Dendritic cell treated with granulocyte-macrophage colony-stimulating factor and Interleukin-4, amounts not matched to agents 40 ng/mL and 50 ng/mL, for 4 days (primary cell): ENCODE data around the gene TLCD1.

Experiments used
- H3K27ac Mint-ChIP-seq: one replicate; pipeline ENCODE4 v1.8.0; 2022; ENCODE audit warnings: mild to moderate bottlenecking, mixed read lengths
- H3K27me3 Mint-ChIP-seq: one replicate; pipeline ENCODE4 v1.8.0; 2022; ENCODE audit warnings: mild to moderate bottlenecking, mixed read lengths
- H3K36me3 Mint-ChIP-seq: one replicate; pipeline ENCODE4 v1.8.0; 2022; ENCODE audit warnings: low read depth, mixed read lengths
- H3K4me1 Mint-ChIP-seq: one replicate; pipeline ENCODE4 v1.8.0; 2022; ENCODE audit warnings: low read depth, mixed read lengths
- H3K4me3 Mint-ChIP-seq: one replicate; pipeline ENCODE4 v1.8.0; 2022; ENCODE audit warnings: mild to moderate bottlenecking, moderate library complexity, mixed read lengths
- H3K9me3 Mint-ChIP-seq: one replicate; pipeline ENCODE4 v1.8.0; 2022; ENCODE audit warnings: mixed read lengths
- intact Hi-C: fragments of 100-400 bp; cut with micrococcal nuclease; formaldehyde crosslinking; loops from one replicate; pipeline ENCODE4 v1.15.0; 2022

The TLCD1 gene

GRCh38 chr17:28717578-28718332 lies 8.3 kb downstream of the TLCD1 start, which contains the start of gene RAB34:
Gene RAB34 (minus strand): TSS chr17:28717868. CDS start chr17:28717266, 602 bp downstream.
- peaks cover 61% of the 10 kb centered on the region for H3K36me3 Mint-ChIP-seq
- H3K4me3 Mint-ChIP-seq = peak within 1 kb of the TSS; percentile 84
- peaks cover 2% of the 10 kb centered on the region for H3K27me3 Mint-ChIP-seq
- intact Hi-C loops = loop anchor here (5.0 kb wide), 1 partner anchor 70 kb away; the partner anchor contains the start of gene BLTP2
- peak within 1 kb of the TSS; percentile 91 for H3K27ac Mint-ChIP-seq
- H3K9me3 Mint-ChIP-seq = no peaks in the 10 kb centered on the region
- peaks cover 49% of the 10 kb centered on the region for H3K4me1 Mint-ChIP-seq

GRCh38 chr17:28716740-28717577 lies 9.1 kb downstream of the TLCD1 start:
- intact Hi-C loops = loop anchor here (5.0 kb wide), 1 partner anchor 70 kb away; the partner anchor contains the start of gene BLTP2
- H3K27me3 Mint-ChIP-seq = peaks cover 2% of the 10 kb centered on the region
- peaks cover 53% of the 10 kb centered on the region for H3K36me3 Mint-ChIP-seq
- no peaks in the 10 kb centered on the region for H3K9me3 Mint-ChIP-seq
- peaks cover 57% of the 10 kb centered on the region for H3K4me1 Mint-ChIP-seq
- peak overlapping the region; percentile 84 for H3K4me3 Mint-ChIP-seq
- peak overlapping the region; percentile 91 for H3K27ac Mint-ChIP-seq

GRCh38 chr17:28715217-28715616 lies 10.8 kb downstream of the TLCD1 start:
- H3K36me3 Mint-ChIP-seq = peaks cover 35% of the 10 kb centered on the region
- no peaks in the 10 kb centered on the region for H3K9me3 Mint-ChIP-seq
- H3K27me3 Mint-ChIP-seq = peaks cover 2% of the 10 kb centered on the region
- intact Hi-C loops = loop anchor here (5.0 kb wide), 1 partner anchor 68 kb away; the partner anchor contains the start of gene BLTP2
- H3K4me3 Mint-ChIP-seq = no peak overlapping the region
- no peak overlapping the region for H3K27ac Mint-ChIP-seq
- H3K4me1 Mint-ChIP-seq = peaks cover 56% of the 10 kb centered on the region

- intact Hi-C loops = loop anchor here (5.0 kb wide), 1 partner anchor 52 kb away; the partner anchor contains the start of genes SDF2 and SUPT6H
- no peaks in the 10 kb centered on the region for H3K9me3 Mint-ChIP-seq
- peaks cover 30% of the 10 kb centered on the region for H3K36me3 Mint-ChIP-seq
- H3K27me3 Mint-ChIP-seq = peaks cover 2% of the 10 kb centered on the region
- no peak overlapping the region for H3K4me3 Mint-ChIP-seq
- peaks cover 53% of the 10 kb centered on the region for H3K4me1 Mint-ChIP-seq
- no peak overlapping the region for H3K27ac Mint-ChIP-seq
Measured at GRCh38 chr17:28714281-28714680, 11.8 kb downstream of the TLCD1 start.

GRCh38 chr17:28712705-28713415 lies 13.2 kb downstream of the TLCD1 start:
- Mint-ChIP-seq H3K27ac (peak overlapping the region; percentile 93), H3K4me3 (peak overlapping the region; percentile 77), H3K4me1 (peaks cover 41% of the 10 kb centered on the region), H3K27me3 (peaks cover 2% of the 10 kb centered on the region), H3K9me3 (no peaks in the 10 kb centered on the region), H3K36me3 (peaks cover 32% of the 10 kb centered on the region)
- intact Hi-C loops = loop anchor here (5.0 kb wide), 1 partner anchor 51 kb away; the partner anchor contains the start of genes SDF2 and SUPT6H

- Mint-ChIP-seq H3K4me1 (peaks cover 39% of the 10 kb centered on the region), H3K9me3 (no peaks in the 10 kb centered on the region), H3K4me3 (peak overlapping the region; percentile 77), H3K36me3 (peaks cover 35% of the 10 kb centered on the region), H3K27ac (peak overlapping the region; percentile 93), H3K27me3 (peaks cover 2% of the 10 kb centered on the region)
- intact Hi-C loops = loop anchor here (5.0 kb wide), 1 partner anchor 50 kb away; the partner anchor contains the start of genes SDF2 and SUPT6H
Measured at GRCh38 chr17:28712032-28712704, 13.9 kb downstream of the TLCD1 start.

GRCh38 chr17:28711723-28712031 lies 14.4 kb downstream of the TLCD1 start, which contains the start of gene PROCA1:
Gene PROCA1 (minus strand): TSS chr17:28711888. CDS start chr17:28711660, 228 bp downstream.
- peak within 1 kb of the TSS; percentile 93 for H3K27ac Mint-ChIP-seq
- H3K36me3 Mint-ChIP-seq = peaks cover 38% of the 10 kb centered on the region
- no peaks in the 10 kb centered on the region for H3K9me3 Mint-ChIP-seq
- peaks cover 39% of the 10 kb centered on the region for H3K4me1 Mint-ChIP-seq
- intact Hi-C loops = loop anchor here (5.0 kb wide), 1 partner anchor 49 kb away; the partner anchor contains the start of genes SDF2 and SUPT6H
- peaks cover 2% of the 10 kb centered on the region for H3K27me3 Mint-ChIP-seq
- peak within 1 kb of the TSS; percentile 77 for H3K4me3 Mint-ChIP-seq

GRCh38 chr17:28710861-28711722 lies 14.9 kb downstream of the TLCD1 start:
- peak overlapping the region; percentile 93 for H3K27ac Mint-ChIP-seq
- peak overlapping the region; percentile 77 for H3K4me3 Mint-ChIP-seq
- peaks cover 2% of the 10 kb centered on the region for H3K27me3 Mint-ChIP-seq
- intact Hi-C loops = loop anchor here (5.0 kb wide), 1 partner anchor 49 kb away; the partner anchor contains the start of genes SDF2 and SUPT6H
- peaks cover 38% of the 10 kb centered on the region for H3K36me3 Mint-ChIP-seq
- H3K9me3 Mint-ChIP-seq = no peaks in the 10 kb centered on the region
- peaks cover 38% of the 10 kb centered on the region for H3K4me1 Mint-ChIP-seq

GRCh38 chr17:28707339-28707720 lies 18.7 kb downstream of the TLCD1 start:
- Mint-ChIP-seq H3K36me3 (peaks cover 50% of the 10 kb centered on the region), H3K4me3 (no peak overlapping the region), H3K27me3 (no peaks in the 10 kb centered on the region), H3K9me3 (no peaks in the 10 kb centered on the region), H3K27ac (no peak overlapping the region), H3K4me1 (peaks cover 22% of the 10 kb centered on the region)
- intact Hi-C loops = no loop called here

GRCh38 chr17:28706471-28707338 lies 19.3 kb downstream of the TLCD1 start:
- Mint-ChIP-seq H3K27me3 (no peaks in the 10 kb centered on the region), H3K9me3 (no peaks in the 10 kb centered on the region), H3K4me3 (no peak overlapping the region), H3K4me1 (peaks cover 16% of the 10 kb centered on the region), H3K36me3 (peaks cover 56% of the 10 kb centered on the region), H3K27ac (no peak overlapping the region)
- intact Hi-C loops = no loop called here

- H3K9me3 Mint-ChIP-seq = no peaks in the 10 kb centered on the region
- peaks cover 65% of the 10 kb centered on the region for H3K36me3 Mint-ChIP-seq
- H3K4me1 Mint-ChIP-seq = peaks cover 11% of the 10 kb centered on the region
- H3K27me3 Mint-ChIP-seq = no peaks in the 10 kb centered on the region
- H3K27ac Mint-ChIP-seq = peak overlapping the region; percentile 12
- intact Hi-C loops = no loop called here
- no peak overlapping the region for H3K4me3 Mint-ChIP-seq
Measured at GRCh38 chr17:28705728-28706334, 20.2 kb downstream of the TLCD1 start.
